GM23338 (cell line): ENCODE results near the gene SUOX. TPM values are rescaled to one million over a fixed set of nuclear protein-coding genes. Genes with fewer than 3 reads are reported as not detected.

ENCODE experiments used
- ATAC-seq: fragments of 200-7000 bp; cut with Tn5 transposase; 3 replicates; pipeline ENCODE4 v1.9.1; 2020
- DNase-seq: peaks from one replicate; pipeline ENCODE4 v3.0.0-alpha.2; 2015; ENCODE audit warnings: low spot score
- H2AFZ ChIP-seq: fragments of 200-600 bp; sonication (generic); 2 replicates; pipeline ENCODE4 v1.8.0; 2016; ENCODE audit warnings: antibody characterized with exemption, mild to moderate bottlenecking, moderate library complexity
- H3F3A ChIP-seq: fragments of 200-600 bp; sonication (generic); replicated peaks from 2 replicates; pipeline ENCODE4 v1.8.0; 2017; ENCODE audit warnings: antibody characterized with exemption, mixed run types, low read depth
- H3K27ac ChIP-seq: fragments of 200-600 bp; sonication (generic); 2 replicates; pipeline ENCODE4 v1.6.1; 2016; ENCODE audit warnings: low read depth
- H3K27me3 ChIP-seq: fragments of 200-600 bp; sonication (generic); 2 replicates; pipeline ENCODE4 v1.8.0; 2016; ENCODE audit warnings: mild to moderate bottlenecking, mixed run types, moderate library complexity; ENCODE audit not compliant: insufficient read depth
- H3K36me3 ChIP-seq: fragments of 200-600 bp; sonication (generic); 2 replicates; pipeline ENCODE4 v1.8.0; 2016; ENCODE audit warnings: mild to moderate bottlenecking; ENCODE audit not compliant: insufficient read depth
- H3K4me1 ChIP-seq: fragments of 200-600 bp; sonication (generic); 2 replicates; pipeline ENCODE4 v1.8.0; 2016; ENCODE audit warnings: mild to moderate bottlenecking, moderate library complexity; ENCODE audit not compliant: insufficient read depth
- H3K4me2 ChIP-seq: fragments of 200-600 bp; sonication (generic); 2 replicates; pipeline ENCODE4 v1.7.1; 2017; ENCODE audit warnings: mixed run types
- H3K4me3 ChIP-seq: fragments of 200-600 bp; sonication (generic); 2 replicates; pipeline ENCODE4 v1.6.1; 2016; ENCODE audit warnings: mixed run types
- H3K79me2 ChIP-seq: fragments of 200-600 bp; sonication (generic); replicated peaks from 2 replicates; pipeline ENCODE4 v1.8.0; 2017; ENCODE audit warnings: mild to moderate bottlenecking; ENCODE audit not compliant: insufficient read depth
- H3K9me2 ChIP-seq: fragments of 200-600 bp; sonication (generic); 2 replicates; pipeline ENCODE4 v1.8.0; 2017; ENCODE audit not compliant: insufficient read depth
- H4K20me1 ChIP-seq: fragments of 200-600 bp; sonication (generic); replicated peaks from 2 replicates; pipeline ENCODE4 v1.8.0; 2017; ENCODE audit warnings: mild to moderate bottlenecking; ENCODE audit not compliant: insufficient read depth
- H3K27ac Mint-ChIP-seq: 2 replicates; pipeline ENCODE4 v1.8.0; 2020; ENCODE audit warnings: inconsistent platforms, mild to moderate bottlenecking, moderate library complexity, mixed read lengths
- H3K27me3 Mint-ChIP-seq: 3 replicates; pipeline ENCODE4 v1.8.0; 2022; ENCODE audit warnings: low read depth, mild to moderate bottlenecking, moderate library complexity, mixed read lengths, inconsistent platforms; ENCODE audit not compliant: insufficient read depth, poor library complexity
- H3K36me3 Mint-ChIP-seq: 3 replicates; pipeline ENCODE4 v1.8.0; 2021; ENCODE audit warnings: low read depth, mild to moderate bottlenecking, inconsistent platforms, moderate library complexity, mixed read lengths
- H3K4me1 Mint-ChIP-seq: 3 replicates; pipeline ENCODE4 v1.8.0; 2020; ENCODE audit warnings: mild to moderate bottlenecking, inconsistent platforms, mixed read lengths
- H3K4me3 Mint-ChIP-seq: 3 replicates; pipeline ENCODE4 v1.8.0; 2021; ENCODE audit warnings: moderate library complexity, mild to moderate bottlenecking, inconsistent platforms, mixed read lengths
- H3K9me3 Mint-ChIP-seq: 3 replicates; pipeline ENCODE4 v1.8.0; 2020; ENCODE audit warnings: moderate library complexity, mild to moderate bottlenecking, inconsistent platforms, mixed read lengths
- EZH2phosphoT487 ChIP-seq: fragments of 200-600 bp; sonication (generic); IDR thresholded peaks from one replicate; pipeline ENCODE4 v1.8.1; 2018; ENCODE audit warnings: antibody characterized with exemption; ENCODE audit not compliant: unreplicated experiment
- polyA plus RNA-seq: library from polyadenylated mRNA; unstranded; fragments of >200 nt; fragmentation: Nextera tagmentation; extraction: Ambion mirVana; gene quantifications from 2 replicates; pipeline ENCODE4 v1.2.1, GENCODE V29; 2016
- total RNA-seq: library from RNA; depleted of rRNA; stranded (reverse); fragments of >200 nt; shearing (Covaris generic); gene quantifications from 2 replicates; pipeline ENCODE4 v1.2.3, GENCODE V29; 2014
- TF ChIP-seq, protein P1 (sequence below): IDR thresholded peaks from 2 replicates; pipeline ENCODE4 v1.6.1; 2016; ENCODE audit warnings: antibody characterized with exemption
- TF ChIP-seq, protein P2 (sequence below), 2 experiments: fragments of 200-600 bp in 1 of 2; sonication (generic) in 1 of 2; conservative IDR thresholded peaks; 2 replicates each; pipeline versions ENCODE4 v1.5.1 to v1.6.1; 2016 to 2017; ENCODE audit warnings: antibody characterized with exemption in 2 of 2, low read depth in 2 of 2, mild to moderate bottlenecking in 2 of 2, moderate library complexity in 1 of 2
- TF ChIP-seq, protein P3 (sequence below): fragments of 250-450 bp; sonication (Bioruptor Pico); IDR thresholded peaks from 2 replicates; pipeline ENCODE4 v1.5.0; 2020; ENCODE audit warnings: mild to moderate bottlenecking, moderate library complexity
- TF ChIP-seq, protein P4 (sequence below): IDR thresholded peaks from one replicate; pipeline ENCODE4 v1.6.1; 2018; ENCODE audit warnings: antibody characterized with exemption; ENCODE audit not compliant: unreplicated experiment

SUOX gene
- total and polyA plus RNA-seq, 2 experiments from 2014 or later: 14.0 to 27.5 TPM

DNA sequence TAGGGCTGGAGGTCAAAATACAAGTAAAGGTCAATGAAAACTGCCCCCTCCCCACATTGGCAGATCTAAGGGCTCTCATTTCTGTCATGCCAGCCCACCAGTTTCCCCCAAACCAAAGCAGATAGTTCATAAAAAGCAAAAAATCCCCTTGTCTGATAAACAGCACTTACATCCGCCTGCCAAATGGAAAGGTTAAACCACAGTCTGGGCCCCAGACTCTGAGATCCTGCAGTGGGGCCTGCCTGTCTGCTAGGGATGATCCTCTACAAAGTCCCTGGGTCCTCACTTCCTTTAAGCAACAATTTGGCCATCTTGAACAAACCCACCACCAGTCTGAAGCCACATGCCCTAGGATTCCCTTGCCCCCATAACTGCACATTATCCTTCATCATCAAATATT lies 34.9 kb downstream of the SUOX start:
- Histone ChIP-seq H3K4me1 (no peaks in the 10 kb centered on the region), H3K4me3 (no peak overlapping the region), H2AFZ (no peak overlapping the region), H4K20me1 (no peaks in the 10 kb centered on the region), H3K27ac (no peak overlapping the region), H3K4me2 (no peak overlapping the region), H3F3A (no peaks in the 10 kb centered on the region), H3K79me2 (no peaks in the 10 kb centered on the region), H3K9me2 (no peaks in the 10 kb centered on the region), H3K27me3 (no peaks in the 10 kb centered on the region), H3K36me3 (no peaks in the 10 kb centered on the region; the same call in 1 of the 2 replicates)
- peaks cover 2% of the 10 kb centered on the region; the same call in 2 of the 3 replicates for H3K4me1 Mint-ChIP-seq
- peaks cover 2% of the 10 kb centered on the region for H3K27me3 Mint-ChIP-seq
- no peak overlapping the region for H3K27ac Mint-ChIP-seq
- H3K4me3 Mint-ChIP-seq: no peak overlapping the region; the same call in 2 of the 3 replicates
- TF ChIP-seq, protein P1, sequence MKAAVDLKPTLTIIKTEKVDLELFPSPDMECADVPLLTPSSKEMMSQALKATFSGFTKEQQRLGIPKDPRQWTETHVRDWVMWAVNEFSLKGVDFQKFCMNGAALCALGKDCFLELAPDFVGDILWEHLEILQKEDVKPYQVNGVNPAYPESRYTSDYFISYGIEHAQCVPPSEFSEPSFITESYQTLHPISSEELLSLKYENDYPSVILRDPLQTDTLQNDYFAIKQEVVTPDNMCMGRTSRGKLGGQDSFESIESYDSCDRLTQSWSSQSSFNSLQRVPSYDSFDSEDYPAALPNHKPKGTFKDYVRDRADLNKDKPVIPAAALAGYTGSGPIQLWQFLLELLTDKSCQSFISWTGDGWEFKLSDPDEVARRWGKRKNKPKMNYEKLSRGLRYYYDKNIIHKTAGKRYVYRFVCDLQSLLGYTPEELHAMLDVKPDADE: no peak
- TF ChIP-seq EZH2phosphoT487: no peak
- TF ChIP-seq, protein P2, sequence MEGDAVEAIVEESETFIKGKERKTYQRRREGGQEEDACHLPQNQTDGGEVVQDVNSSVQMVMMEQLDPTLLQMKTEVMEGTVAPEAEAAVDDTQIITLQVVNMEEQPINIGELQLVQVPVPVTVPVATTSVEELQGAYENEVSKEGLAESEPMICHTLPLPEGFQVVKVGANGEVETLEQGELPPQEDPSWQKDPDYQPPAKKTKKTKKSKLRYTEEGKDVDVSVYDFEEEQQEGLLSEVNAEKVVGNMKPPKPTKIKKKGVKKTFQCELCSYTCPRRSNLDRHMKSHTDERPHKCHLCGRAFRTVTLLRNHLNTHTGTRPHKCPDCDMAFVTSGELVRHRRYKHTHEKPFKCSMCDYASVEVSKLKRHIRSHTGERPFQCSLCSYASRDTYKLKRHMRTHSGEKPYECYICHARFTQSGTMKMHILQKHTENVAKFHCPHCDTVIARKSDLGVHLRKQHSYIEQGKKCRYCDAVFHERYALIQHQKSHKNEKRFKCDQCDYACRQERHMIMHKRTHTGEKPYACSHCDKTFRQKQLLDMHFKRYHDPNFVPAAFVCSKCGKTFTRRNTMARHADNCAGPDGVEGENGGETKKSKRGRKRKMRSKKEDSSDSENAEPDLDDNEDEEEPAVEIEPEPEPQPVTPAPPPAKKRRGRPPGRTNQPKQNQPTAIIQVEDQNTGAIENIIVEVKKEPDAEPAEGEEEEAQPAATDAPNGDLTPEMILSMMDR (conservative IDR thresholded peaks at IDR 0.05; ENCODE audit: low read depth in 2 of 2): no peak
- TF ChIP-seq, protein P3, sequence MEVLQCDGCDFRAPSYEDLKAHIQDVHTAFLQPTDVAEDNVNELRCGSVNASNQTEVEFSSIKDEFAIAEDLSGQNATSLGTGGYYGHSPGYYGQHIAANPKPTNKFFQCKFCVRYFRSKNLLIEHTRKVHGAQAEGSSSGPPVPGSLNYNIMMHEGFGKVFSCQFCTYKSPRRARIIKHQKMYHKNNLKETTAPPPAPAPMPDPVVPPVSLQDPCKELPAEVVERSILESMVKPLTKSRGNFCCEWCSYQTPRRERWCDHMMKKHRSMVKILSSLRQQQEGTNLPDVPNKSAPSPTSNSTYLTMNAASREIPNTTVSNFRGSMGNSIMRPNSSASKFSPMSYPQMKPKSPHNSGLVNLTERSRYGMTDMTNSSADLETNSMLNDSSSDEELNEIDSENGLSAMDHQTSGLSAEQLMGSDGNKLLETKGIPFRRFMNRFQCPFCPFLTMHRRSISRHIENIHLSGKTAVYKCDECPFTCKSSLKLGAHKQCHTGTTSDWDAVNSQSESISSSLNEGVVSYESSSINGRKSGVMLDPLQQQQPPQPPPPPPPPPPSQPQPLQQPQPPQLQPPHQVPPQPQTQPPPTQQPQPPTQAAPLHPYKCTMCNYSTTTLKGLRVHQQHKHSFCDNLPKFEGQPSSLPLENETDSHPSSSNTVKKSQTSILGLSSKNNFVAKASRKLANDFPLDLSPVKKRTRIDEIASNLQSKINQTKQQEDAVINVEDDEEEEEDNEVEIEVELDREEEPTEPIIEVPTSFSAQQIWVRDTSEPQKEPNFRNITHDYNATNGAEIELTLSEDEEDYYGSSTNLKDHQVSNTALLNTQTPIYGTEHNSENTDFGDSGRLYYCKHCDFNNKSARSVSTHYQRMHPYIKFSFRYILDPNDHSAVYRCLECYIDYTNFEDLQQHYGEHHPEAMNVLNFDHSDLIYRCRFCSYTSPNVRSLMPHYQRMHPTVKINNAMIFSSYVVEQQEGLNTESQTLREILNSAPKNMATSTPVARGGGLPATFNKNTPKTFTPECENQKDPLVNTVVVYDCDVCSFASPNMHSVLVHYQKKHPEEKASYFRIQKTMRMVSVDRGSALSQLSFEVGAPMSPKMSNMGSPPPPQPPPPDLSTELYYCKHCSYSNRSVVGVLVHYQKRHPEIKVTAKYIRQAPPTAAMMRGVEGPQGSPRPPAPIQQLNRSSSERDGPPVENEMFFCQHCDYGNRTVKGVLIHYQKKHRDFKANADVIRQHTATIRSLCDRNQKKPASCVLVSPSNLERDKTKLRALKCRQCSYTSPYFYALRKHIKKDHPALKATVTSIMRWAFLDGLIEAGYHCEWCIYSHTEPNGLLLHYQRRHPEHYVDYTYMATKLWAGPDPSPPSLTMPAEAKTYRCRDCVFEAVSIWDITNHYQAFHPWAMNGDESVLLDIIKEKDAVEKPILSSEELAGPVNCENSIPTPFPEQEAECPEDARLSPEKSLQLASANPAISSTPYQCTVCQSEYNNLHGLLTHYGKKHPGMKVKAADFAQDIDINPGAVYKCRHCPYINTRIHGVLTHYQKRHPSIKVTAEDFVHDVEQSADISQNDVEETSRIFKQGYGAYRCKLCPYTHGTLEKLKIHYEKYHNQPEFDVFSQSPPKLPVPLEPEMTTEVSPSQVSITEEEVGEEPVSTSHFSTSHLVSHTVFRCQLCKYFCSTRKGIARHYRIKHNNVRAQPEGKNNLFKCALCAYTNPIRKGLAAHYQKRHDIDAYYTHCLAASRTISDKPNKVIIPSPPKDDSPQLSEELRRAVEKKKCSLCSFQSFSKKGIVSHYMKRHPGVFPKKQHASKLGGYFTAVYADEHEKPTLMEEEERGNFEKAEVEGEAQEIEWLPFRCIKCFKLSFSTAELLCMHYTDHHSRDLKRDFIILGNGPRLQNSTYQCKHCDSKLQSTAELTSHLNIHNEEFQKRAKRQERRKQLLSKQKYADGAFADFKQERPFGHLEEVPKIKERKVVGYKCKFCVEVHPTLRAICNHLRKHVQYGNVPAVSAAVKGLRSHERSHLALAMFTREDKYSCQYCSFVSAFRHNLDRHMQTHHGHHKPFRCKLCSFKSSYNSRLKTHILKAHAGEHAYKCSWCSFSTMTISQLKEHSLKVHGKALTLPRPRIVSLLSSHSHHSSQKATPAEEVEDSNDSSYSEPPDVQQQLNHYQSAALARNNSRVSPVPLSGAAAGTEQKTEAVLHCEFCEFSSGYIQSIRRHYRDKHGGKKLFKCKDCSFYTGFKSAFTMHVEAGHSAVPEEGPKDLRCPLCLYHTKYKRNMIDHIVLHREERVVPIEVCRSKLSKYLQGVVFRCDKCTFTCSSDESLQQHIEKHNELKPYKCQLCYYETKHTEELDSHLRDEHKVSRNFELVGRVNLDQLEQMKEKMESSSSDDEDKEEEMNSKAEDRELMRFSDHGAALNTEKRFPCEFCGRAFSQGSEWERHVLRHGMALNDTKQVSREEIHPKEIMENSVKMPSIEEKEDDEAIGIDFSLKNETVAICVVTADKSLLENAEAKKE: no peak
- TF ChIP-seq, protein P4, sequence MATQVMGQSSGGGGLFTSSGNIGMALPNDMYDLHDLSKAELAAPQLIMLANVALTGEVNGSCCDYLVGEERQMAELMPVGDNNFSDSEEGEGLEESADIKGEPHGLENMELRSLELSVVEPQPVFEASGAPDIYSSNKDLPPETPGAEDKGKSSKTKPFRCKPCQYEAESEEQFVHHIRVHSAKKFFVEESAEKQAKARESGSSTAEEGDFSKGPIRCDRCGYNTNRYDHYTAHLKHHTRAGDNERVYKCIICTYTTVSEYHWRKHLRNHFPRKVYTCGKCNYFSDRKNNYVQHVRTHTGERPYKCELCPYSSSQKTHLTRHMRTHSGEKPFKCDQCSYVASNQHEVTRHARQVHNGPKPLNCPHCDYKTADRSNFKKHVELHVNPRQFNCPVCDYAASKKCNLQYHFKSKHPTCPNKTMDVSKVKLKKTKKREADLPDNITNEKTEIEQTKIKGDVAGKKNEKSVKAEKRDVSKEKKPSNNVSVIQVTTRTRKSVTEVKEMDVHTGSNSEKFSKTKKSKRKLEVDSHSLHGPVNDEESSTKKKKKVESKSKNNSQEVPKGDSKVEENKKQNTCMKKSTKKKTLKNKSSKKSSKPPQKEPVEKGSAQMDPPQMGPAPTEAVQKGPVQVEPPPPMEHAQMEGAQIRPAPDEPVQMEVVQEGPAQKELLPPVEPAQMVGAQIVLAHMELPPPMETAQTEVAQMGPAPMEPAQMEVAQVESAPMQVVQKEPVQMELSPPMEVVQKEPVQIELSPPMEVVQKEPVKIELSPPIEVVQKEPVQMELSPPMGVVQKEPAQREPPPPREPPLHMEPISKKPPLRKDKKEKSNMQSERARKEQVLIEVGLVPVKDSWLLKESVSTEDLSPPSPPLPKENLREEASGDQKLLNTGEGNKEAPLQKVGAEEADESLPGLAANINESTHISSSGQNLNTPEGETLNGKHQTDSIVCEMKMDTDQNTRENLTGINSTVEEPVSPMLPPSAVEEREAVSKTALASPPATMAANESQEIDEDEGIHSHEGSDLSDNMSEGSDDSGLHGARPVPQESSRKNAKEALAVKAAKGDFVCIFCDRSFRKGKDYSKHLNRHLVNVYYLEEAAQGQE: no peak
- no peak for ATAC-seq
- DNase-seq: no peak
- no peaks in the 10 kb centered on the region for H3K9me3 Mint-ChIP-seq
- H3K36me3 Mint-ChIP-seq: peaks cover 69% of the 10 kb centered on the region
